CD14-positive monocyte (primary cell): ENCODE data around the gene ZNF365. TPM values are rescaled to one million over a fixed set of nuclear protein-coding genes. Genes with fewer than 3 reads are reported as not detected.

Experiments
- DNase-seq, 3 donors: peaks; one replicate each; pipeline ENCODE4 v3.0.0-alpha.2; 2011 to 2022
- H2AFZ ChIP-seq: 2 replicates; pipeline ENCODE4 v1.6.0; 2012; ENCODE audit warnings: mild to moderate bottlenecking, low read depth, low read length, inconsistent platforms; ENCODE audit not compliant: insufficient read depth, poor library complexity, severe bottlenecking
- H3K27ac ChIP-seq, 2 donors: 1 replicate in 1 of 2; 2 replicates in 1 of 2; pipeline ENCODE4 v1.5.1; 2012 to 2013; ENCODE audit warnings: low read length in 2 of 2, control low read depth in 1 of 2, inconsistent platforms in 1 of 2, low read depth in 1 of 2, mild to moderate bottlenecking in 1 of 2
- H3K27me3 ChIP-seq, 2 donors: one replicate each; pipeline versions ENCODE4 v1.6.0 to v1.6.1; 2011 to 2013; ENCODE audit warnings: low read length in 2 of 2; ENCODE audit not compliant: control insufficient read depth in 2 of 2, insufficient read depth in 2 of 2
- H3K36me3 ChIP-seq, 2 donors: replicated peaks in 1 of 2; 1 replicate in 1 of 2; 2 replicates in 1 of 2; pipeline versions ENCODE4 v1.5.1 to v1.6.1; 2012 to 2013; ENCODE audit warnings: low read length in 2 of 2, control low read depth in 1 of 2, inconsistent platforms in 1 of 2, mild to moderate bottlenecking in 1 of 2; ENCODE audit not compliant: insufficient read depth in 2 of 2, control insufficient read depth in 1 of 2
- H3K4me1 ChIP-seq, 2 donors: 1 replicate in 1 of 2; 2 replicates in 1 of 2; pipeline versions ENCODE4 v1.5.1 to v1.6.1; 2012 to 2013; ENCODE audit warnings: low read length in 2 of 2, control low read depth in 1 of 2, inconsistent platforms in 1 of 2, mild to moderate bottlenecking in 1 of 2, moderate library complexity in 1 of 2; ENCODE audit not compliant: insufficient read depth in 2 of 2, control insufficient read depth in 1 of 2
- H3K4me2 ChIP-seq: replicated peaks from 2 replicates; pipeline ENCODE3; 2012; ENCODE audit warnings: low read length, moderate library complexity, mild to moderate bottlenecking; ENCODE audit not compliant: poor library complexity, severe bottlenecking; ENCODE audit errors: extremely low read depth
- H3K4me3 ChIP-seq, 3 experiments: fragments of 200-600 bp in 1 of 3; sonication (generic) in 1 of 3; replicated peaks in 1 of 3; 1 replicate in 2 of 3; 2 replicates in 1 of 3; pipeline ENCODE4 v1.5.1; 2011 to 2013; ENCODE audit warnings: low read length in 3 of 3, mild to moderate bottlenecking in 3 of 3, control low read depth in 2 of 3, low read depth in 2 of 3, inconsistent platforms in 1 of 3, moderate library complexity in 1 of 3
- H3K79me2 ChIP-seq: 2 replicates; pipeline ENCODE4 v1.6.0; 2012; ENCODE audit warnings: mild to moderate bottlenecking, control low read depth, inconsistent platforms, low read length, moderate library complexity; ENCODE audit not compliant: insufficient read depth
- H3K9ac ChIP-seq: 2 replicates; pipeline ENCODE4 v1.6.0; 2017; ENCODE audit warnings: low read length, mild to moderate bottlenecking; ENCODE audit not compliant: insufficient read depth, poor library complexity, severe bottlenecking
- H3K9me3 ChIP-seq, 2 donors: replicated peaks in 1 of 2; 1 replicate in 1 of 2; 2 replicates in 1 of 2; pipeline versions ENCODE4 v1.5.1 to v1.6.1; 2012 to 2013; ENCODE audit warnings: low read length in 2 of 2, control low read depth in 1 of 2; ENCODE audit not compliant: control insufficient read depth in 1 of 2, insufficient read depth in 1 of 2
- H4K20me1 ChIP-seq: 2 replicates; pipeline ENCODE4 v1.6.0; 2012; ENCODE audit warnings: mild to moderate bottlenecking, low read length, control low read depth, moderate library complexity; ENCODE audit not compliant: insufficient read depth
- H3K27ac Mint-ChIP-seq, 7 donors: one replicate each; pipeline ENCODE4 v1.8.0; 2020; ENCODE audit warnings: mild to moderate bottlenecking in 7 of 7, mixed read lengths in 7 of 7, moderate library complexity in 6 of 7, inconsistent platforms in 2 of 7
- H3K27me3 Mint-ChIP-seq, 3 donors: one replicate each; pipeline ENCODE4 v1.8.0; 2021 to 2022; ENCODE audit warnings: low read depth in 3 of 3, mild to moderate bottlenecking in 3 of 3, mixed read lengths in 3 of 3, moderate library complexity in 3 of 3, inconsistent platforms in 1 of 3
- H3K36me3 Mint-ChIP-seq, 2 donors: one replicate each; pipeline ENCODE4 v1.8.0; 2020; ENCODE audit warnings: mixed read lengths in 2 of 2, inconsistent platforms in 1 of 2, mild to moderate bottlenecking in 1 of 2
- H3K4me1 Mint-ChIP-seq: one replicate; pipeline ENCODE4 v1.8.0; 2020; ENCODE audit warnings: mild to moderate bottlenecking, mixed read lengths
- H3K4me3 Mint-ChIP-seq, 2 donors: one replicate each; pipeline ENCODE4 v1.8.0; 2020; ENCODE audit warnings: mild to moderate bottlenecking in 2 of 2, mixed read lengths in 2 of 2, moderate library complexity in 1 of 2
- H3K9me3 Mint-ChIP-seq, 7 donors: one replicate each; pipeline ENCODE4 v1.8.0; 2020 to 2022; ENCODE audit warnings: mixed read lengths in 7 of 7, mild to moderate bottlenecking in 6 of 7, moderate library complexity in 6 of 7, inconsistent platforms in 2 of 7
- WGBS: methylation state at CpG from one replicate; pipeline ENCODE4 v1.1.5; 2013; ENCODE audit warnings: missing lambda C conversion rate; ENCODE audit not compliant: insufficient coverage; 5-methylcytosine and 5-hydroxymethylcytosine counted together
- intact Hi-C, 2 donors: fragments of 100-400 bp; cut with micrococcal nuclease; formaldehyde crosslinking; loops; one replicate each; pipeline versions ENCODE4 v1.15.0 to v1.15.1; 2023
- polyA plus RNA-seq, 3 donors: library from polyadenylated mRNA; depleted of rRNA in 1 of 3; unstranded in 2 of 3; stranded (reverse) in 1 of 3; fragments of 300-500 nt in 2 of 3; fragments of >200 nt in 1 of 3; fragmentation: Illumina TruSeq in 2 of 3; gene quantifications; 1 replicate in 2 of 3; 2 replicates in 1 of 3; pipeline ENCODE4 v1.2.3, GENCODE V29; 2012 to 2021
- TF ChIP-seq, protein P1 (sequence below): fragments of 200-600 bp; IDR thresholded peaks from one replicate; pipeline ENCODE4 v1.8.0; 2022; ENCODE audit warnings: antibody characterized with exemption, mild to moderate bottlenecking

ZNF365 gene
- polyA plus RNA-seq, 3 donors: not detected

DNA sequence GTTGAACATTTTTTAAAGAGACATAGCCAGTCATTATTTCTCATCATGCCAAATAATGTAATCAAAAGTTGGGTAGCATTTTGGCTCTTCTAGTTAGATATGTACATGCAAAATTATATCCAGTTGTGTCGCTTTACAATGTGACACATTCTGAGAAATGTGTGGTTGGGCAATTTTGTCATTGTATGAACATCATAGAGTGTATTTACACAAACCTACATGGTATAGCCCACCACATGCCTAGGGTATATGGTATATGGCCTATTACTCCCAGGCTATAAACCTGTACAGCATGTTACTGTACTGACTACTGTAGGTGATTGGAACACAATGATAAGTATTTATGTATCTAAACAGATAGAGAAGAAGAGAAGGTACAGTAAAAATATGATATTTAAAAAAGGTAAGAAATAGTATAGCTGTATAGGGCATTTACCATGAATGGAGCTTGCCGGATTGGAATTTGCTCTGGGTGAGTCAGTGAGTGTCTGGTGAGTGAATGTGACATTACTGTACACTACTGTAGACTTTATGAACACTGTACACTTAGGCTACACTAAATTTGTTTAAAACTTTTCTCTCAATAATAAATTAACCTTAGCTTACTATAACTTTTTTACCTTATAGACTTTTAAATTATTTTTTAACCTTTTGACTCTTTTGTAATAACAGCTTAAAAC is 16.5 kb downstream of the ZNF365 start:
- no peaks in the 10 kb centered on the region for H3K4me1 Mint-ChIP-seq
- no CpG with 5 or more reads among the region's 2 CpGs for WGBS

DNA sequence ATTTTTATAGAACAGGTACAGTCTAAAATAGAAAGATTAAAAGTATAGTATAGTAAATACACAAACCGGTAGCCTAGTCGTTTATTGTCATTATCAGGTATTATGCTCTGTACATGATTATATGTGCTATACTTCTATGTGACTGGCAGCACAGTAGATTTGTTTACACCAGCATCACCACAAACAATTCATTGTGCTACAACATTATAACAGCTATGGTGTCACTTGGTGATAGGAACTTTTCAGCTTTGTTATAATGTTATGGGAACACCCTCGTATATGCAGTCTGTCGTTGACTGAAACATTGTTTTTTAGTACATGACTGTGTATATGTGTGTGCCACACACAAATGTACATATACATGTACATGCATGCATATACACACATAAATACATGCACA is 19.1 kb downstream of the ZNF365 start:
- peaks cover 2 to 5% (median 2%) of the 10 kb centered on the region in 3 donors for H3K27me3 Mint-ChIP-seq
- DNase-seq: no peak
- H3K27ac Mint-ChIP-seq: no peak overlapping the region
- H3K27me3 ChIP-seq: no peaks in the 10 kb centered on the region
- H3K4me3 ChIP-seq: no peak overlapping the region
- H3K36me3 ChIP-seq: no peaks in the 10 kb centered on the region
- no peak overlapping the region for H3K4me2 ChIP-seq
- H3K4me1 Mint-ChIP-seq: no peaks in the 10 kb centered on the region
- H3K79me2 ChIP-seq: no peaks in the 10 kb centered on the region
- no peak overlapping the region for H3K4me3 Mint-ChIP-seq
- intact Hi-C loops: no loop called here
- H3K9ac ChIP-seq: no peak overlapping the region
- TF ChIP-seq, protein P1, sequence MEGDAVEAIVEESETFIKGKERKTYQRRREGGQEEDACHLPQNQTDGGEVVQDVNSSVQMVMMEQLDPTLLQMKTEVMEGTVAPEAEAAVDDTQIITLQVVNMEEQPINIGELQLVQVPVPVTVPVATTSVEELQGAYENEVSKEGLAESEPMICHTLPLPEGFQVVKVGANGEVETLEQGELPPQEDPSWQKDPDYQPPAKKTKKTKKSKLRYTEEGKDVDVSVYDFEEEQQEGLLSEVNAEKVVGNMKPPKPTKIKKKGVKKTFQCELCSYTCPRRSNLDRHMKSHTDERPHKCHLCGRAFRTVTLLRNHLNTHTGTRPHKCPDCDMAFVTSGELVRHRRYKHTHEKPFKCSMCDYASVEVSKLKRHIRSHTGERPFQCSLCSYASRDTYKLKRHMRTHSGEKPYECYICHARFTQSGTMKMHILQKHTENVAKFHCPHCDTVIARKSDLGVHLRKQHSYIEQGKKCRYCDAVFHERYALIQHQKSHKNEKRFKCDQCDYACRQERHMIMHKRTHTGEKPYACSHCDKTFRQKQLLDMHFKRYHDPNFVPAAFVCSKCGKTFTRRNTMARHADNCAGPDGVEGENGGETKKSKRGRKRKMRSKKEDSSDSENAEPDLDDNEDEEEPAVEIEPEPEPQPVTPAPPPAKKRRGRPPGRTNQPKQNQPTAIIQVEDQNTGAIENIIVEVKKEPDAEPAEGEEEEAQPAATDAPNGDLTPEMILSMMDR: no peak
- no peak overlapping the region for H3K27ac ChIP-seq
- H3K4me1 ChIP-seq: no peaks in the 10 kb centered on the region
- peaks cover 0 to 8% (median 2%) of the 10 kb centered on the region in 7 donors for H3K9me3 Mint-ChIP-seq
- no peaks in the 10 kb centered on the region for H3K36me3 Mint-ChIP-seq
- H4K20me1 ChIP-seq: no peaks in the 10 kb centered on the region
- no peak overlapping the region for H2AFZ ChIP-seq
- no peaks in the 10 kb centered on the region for H3K9me3 ChIP-seq
- no CpG with 5 or more reads among the region's 4 CpGs for WGBS

More for the DNA sequence above, 16.5 kb downstream of the ZNF365 start:
- Histone ChIP-seq H3K27me3 (no peaks in the 10 kb centered on the region), H3K4me3 (no peak overlapping the region), H3K27ac (no peak overlapping the region), H3K79me2 (no peaks in the 10 kb centered on the region), H3K4me2 (no peak overlapping the region), H3K9ac (no peak overlapping the region), H3K4me1 (no peaks in the 10 kb centered on the region), H3K9me3 (no peaks in the 10 kb centered on the region), H3K36me3 (no peaks in the 10 kb centered on the region), H2AFZ (no peak overlapping the region), H4K20me1 (no peaks in the 10 kb centered on the region)
- no peak overlapping the region for H3K27ac Mint-ChIP-seq
- intact Hi-C loops: no loop called here
- DNase-seq: no peak
- H3K36me3 Mint-ChIP-seq: no peaks in the 10 kb centered on the region
- peaks cover under 1 to 3% (median 2%) of the 10 kb centered on the region in 3 donors for H3K27me3 Mint-ChIP-seq
- no peak overlapping the region for H3K4me3 Mint-ChIP-seq
- peaks cover 0 to 8% (median 2%) of the 10 kb centered on the region in 7 donors for H3K9me3 Mint-ChIP-seq
- TF ChIP-seq, protein P1: no peak
